Ovary (tissue), 3 donors: ENCODE data around the gene AMMECR1.

ENCODE experiments used
- CTCF ChIP-seq, 3 donors: fragments of 450-650 bp in 2 of 3; fragments of 200-600 bp in 1 of 3; IDR thresholded peaks; one replicate each; pipeline versions ENCODE4 v1.5.1 to v1.8.0; 2016 to 2022; ENCODE audit warnings: antibody characterized with exemption in 3 of 3, mild to moderate bottlenecking in 1 of 3
- POLR2A ChIP-seq: fragments of 450-650 bp; IDR thresholded peaks from one replicate; pipeline ENCODE4 v1.6.1; 2017; ENCODE audit warnings: antibody characterized with exemption, mild to moderate bottlenecking, moderate library complexity
- donor health status: DM: no; HTN: no; CAD: no.

DNA sequence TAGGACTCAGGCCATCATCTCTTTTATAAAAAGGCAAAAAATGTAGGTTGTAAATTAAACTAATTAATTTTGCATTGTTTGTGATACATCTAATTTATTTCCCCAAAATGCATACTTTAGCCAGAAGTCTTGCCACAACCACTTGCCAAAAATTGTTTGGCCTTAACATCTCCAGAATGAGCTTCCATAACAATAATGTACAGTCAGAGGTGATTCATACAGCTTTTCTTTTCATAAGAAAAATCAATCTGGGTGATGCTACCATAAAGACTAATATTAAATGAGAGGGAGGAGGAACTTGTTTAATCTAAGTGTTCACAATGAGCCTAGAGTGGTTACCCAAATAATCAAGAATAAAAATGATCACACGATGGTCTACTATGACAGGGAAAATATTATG, 59.3 kb downstream of the AMMECR1 start:
- TF ChIP-seq CTCF (IDR thresholded peaks at IDR 0.05) (no peak), POLR2A (no peak)
